ENCODE results near the gene TAF4.

GRCh38 chr20:62062661-62063314 is 2.9 kb downstream of the TAF4 start:
- TF ChIP-seq POLR2A (IDR thresholded peaks at IDR 0.05) = no peak
- TF ChIP-seq, protein P1, sequence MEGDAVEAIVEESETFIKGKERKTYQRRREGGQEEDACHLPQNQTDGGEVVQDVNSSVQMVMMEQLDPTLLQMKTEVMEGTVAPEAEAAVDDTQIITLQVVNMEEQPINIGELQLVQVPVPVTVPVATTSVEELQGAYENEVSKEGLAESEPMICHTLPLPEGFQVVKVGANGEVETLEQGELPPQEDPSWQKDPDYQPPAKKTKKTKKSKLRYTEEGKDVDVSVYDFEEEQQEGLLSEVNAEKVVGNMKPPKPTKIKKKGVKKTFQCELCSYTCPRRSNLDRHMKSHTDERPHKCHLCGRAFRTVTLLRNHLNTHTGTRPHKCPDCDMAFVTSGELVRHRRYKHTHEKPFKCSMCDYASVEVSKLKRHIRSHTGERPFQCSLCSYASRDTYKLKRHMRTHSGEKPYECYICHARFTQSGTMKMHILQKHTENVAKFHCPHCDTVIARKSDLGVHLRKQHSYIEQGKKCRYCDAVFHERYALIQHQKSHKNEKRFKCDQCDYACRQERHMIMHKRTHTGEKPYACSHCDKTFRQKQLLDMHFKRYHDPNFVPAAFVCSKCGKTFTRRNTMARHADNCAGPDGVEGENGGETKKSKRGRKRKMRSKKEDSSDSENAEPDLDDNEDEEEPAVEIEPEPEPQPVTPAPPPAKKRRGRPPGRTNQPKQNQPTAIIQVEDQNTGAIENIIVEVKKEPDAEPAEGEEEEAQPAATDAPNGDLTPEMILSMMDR (IDR thresholded peaks at IDR 0.05 in 4 of 5, conservative IDR thresholded peaks at IDR 0.05 in 1 of 5) = no peak

All from gastrocnemius medialis (tissue), 4 donors.